ENCODE results near the gene CCL11. TPM values are rescaled to one million over a fixed set of nuclear protein-coding genes. Genes with fewer than 3 reads are reported as not detected.

The CCL11 gene
- total and polyA plus RNA-seq, 2 of the 8 experiments (the other 6 are each of a cell fraction or from before 2014, with no cell fraction given), result not detected

DNA sequence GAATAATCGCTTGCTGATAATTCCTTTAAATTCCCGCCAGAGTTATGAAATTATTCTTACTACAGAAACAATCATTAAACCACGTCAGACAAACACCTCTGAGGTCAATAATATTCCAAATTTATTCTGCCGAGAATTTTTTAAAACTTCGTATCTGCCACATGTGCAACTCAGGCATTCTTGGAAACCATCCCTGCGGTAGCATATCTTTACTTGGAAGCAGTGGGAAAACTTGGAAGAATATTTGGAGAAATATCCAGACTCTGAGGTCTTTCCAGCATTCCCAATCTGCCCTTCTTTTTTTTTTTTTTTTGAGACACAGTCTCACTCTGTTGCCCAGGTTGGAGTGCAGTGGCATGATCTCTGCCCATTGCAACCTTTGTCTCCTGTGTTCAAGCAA lies 2.0 kb upstream of the CCL11 start (continued):
- TF ChIP-seq CHD7 (IDR thresholded peaks at IDR 0.05; ENCODE audit: insufficient replicate concordance, low read length), result no peak
- no peak for TF ChIP-seq EGR1 (IDR thresholded peaks at IDR 0.05; ENCODE audit: borderline replicate concordance, low read depth, low read length)
- no peak for TF ChIP-seq RNF2 (IDR thresholded peaks at IDR 0.05; ENCODE audit: borderline replicate concordance, low read depth, low read length, missing control alignments, poor library complexity, severe bottlenecking)
- no peak for TF ChIP-seq BACH1 (IDR thresholded peaks at IDR 0.05; ENCODE audit: low read length)
- TF ChIP-seq RBBP5 (IDR thresholded peaks at IDR 0.05; ENCODE audit: borderline replicate concordance, low read depth, low read length), result no peak
- no peak for TF ChIP-seq POLR2AphosphoS5 (IDR thresholded peaks at IDR 0.05; ENCODE audit: low read depth, low read length)
- TF ChIP-seq CBX5 (IDR thresholded peaks at IDR 0.05; ENCODE audit: low read depth, low read length), result no peak
